Activated T-cell treated with anti-CD3 and anti-CD28 coated beads, Interleukin-2, amount 50 U/mL, for 1 hour (primary cell): ENCODE results near the gene RNF31.

Experiments used
- DNase-seq: peaks from one replicate; pipeline ENCODE4 v3.0.0-alpha.2; 2020

The RNF31 gene

DNA sequence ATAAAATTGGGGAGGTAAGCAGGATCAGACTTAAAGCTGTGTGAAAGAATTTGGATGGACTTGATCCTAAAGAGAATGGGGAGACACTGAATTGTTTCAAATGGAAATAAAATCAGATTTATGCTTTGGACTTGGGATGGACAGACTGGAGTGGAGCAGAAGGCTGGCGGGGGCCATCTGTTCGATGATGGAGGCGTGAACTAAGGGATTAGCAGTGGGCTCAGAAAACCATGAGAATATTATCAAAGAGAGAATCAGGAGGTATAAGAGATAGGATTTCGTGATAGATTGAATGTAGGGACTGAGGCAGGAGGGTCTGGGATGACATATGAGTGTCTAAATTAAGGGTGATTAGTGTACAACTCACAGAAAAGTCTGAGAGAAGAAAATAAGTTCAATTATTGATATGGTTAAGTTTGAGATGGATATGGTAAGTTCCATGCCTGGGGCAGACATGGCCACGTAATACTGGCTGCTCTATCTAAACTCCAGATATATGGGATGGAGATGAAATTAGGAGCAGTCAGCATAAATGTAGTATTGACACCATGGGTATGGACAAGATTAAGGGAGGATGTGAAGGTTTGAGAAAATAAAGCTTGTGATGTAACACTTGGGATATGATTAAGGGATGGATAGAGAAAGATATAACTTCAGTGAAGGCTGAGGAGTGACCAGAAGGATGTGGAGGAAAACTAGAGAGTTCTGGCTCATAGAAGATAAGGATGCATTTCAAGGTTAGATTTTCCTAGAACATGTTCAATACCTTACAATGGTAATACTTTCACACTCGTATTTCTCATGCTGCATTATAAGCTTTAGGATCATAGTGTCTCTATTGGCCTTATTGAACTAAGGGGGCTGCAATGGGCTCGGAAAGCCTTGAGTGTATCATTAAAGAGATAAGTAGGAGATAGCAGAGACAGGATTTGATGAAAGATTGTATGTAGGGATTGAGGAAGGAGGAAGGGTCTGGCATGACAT lies 57.2 kb downstream of the RNF31 start:
- DNase-seq: no peak

DNA sequence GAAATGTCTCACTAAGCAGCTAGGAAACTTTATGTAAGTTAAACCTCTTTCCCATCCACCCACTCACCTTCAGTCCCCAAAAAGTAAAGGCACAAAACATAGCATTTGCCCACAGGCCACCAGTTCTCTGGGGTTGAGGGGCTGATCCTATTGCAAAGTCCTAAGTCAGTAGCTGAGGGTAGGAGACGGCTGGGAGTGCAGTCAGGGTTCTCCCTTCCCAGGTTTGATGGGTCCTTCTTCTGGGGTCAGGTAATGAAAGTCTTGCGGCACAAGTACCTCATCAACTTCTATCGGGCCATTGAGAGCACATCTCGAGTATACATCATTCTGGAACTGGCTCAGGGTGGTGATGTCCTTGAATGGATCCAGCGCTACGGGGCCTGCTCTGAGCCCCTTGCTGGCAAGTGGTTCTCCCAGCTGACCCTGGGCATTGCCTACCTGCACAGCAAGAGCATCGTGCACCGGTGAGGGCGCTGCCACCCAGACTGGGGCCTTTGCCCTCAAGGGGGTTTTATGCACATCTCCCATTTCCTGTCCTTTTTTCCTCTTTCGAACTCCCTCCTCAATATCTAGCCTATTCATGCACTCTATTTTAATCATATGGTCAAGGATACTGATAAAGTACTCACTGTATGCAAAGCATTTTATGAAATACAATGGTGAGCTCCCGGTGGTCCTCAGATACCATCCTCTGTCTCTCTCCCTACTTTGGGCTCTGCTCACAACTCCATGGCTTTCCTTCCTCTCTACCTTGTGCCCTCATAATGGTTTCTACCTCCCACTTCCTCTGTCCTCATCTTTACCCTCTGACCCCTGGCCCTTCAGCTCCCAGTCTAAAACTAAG lies 59.2 kb downstream of the RNF31 start:
- no peak for DNase-seq

DNA sequence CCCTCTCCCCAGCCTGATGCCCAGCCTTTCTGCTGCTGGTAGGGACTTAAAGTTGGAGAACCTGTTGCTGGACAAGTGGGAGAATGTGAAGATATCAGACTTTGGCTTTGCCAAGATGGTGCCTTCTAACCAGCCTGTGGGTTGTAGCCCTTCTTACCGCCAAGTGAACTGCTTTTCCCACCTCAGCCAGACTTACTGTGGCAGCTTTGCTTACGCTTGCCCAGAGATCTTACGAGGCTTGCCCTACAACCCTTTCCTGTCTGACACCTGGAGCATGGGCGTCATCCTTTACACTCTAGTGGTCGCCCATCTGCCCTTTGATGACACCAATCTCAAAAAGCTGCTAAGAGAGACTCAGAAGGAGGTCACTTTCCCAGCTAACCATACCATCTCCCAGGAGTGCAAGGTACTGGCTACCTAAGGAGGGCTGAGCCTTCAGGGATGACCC lies 59.8 kb downstream of the RNF31 start:
- DNase-seq: no peak

DNA sequence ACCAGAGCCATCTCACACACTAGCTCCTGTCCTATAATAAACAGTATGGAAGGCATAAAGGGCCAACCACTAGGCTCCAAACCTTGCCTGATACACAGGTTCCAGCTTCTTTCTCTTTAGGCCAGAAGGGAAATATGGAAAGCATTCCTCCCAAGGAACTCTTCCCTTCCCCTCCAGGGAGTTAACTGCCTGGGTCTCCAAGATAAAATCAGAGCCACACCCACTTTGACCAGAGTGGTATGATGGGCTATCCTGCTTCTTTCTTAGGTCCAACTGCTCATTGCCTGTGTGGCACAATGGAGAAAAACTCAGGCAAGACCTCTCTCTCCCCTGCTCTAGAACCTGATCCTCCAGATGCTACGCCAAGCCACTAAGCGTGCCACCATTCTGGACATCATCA lies 60.3 kb downstream of the RNF31 start:
- DNase-seq: no peak
